ENCODE results near the gene NXPE1. TPM values are rescaled to one million over a fixed set of nuclear protein-coding genes. Genes with fewer than 3 reads are reported as not detected.

NXPE1 gene
- total and polyA plus RNA-seq, 2 experiments from 2014 or later, result not detected

DNA sequence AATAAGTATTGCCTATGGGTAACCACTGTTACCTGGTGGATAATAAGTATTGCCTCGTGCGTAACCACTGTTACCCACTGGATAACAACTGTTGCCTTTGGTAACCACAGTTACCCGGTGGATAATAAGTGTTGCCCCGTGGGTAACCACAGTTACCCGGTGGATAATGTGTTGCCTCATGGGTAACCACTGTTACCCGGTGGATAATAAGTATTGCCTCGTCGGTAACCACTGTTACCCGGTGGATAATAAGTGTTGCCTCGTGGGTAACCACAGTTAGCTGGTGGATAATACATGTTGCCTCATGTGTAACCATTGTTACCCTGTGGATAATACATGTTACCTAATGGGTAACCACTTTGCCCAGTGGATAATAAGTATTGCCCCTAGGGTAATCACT is 45.7 kb upstream of the NXPE1 start:
- ATAC-seq (no peak), DNase-seq (ENCODE audit: low spot score) (no peak)
- Mint-ChIP-seq H3K27me3 (ENCODE audit: insufficient read depth, low read depth, poor library complexity) (no peaks in the 10 kb centered on the region), H3K27ac (no peak overlapping the region), H3K4me1 (no peaks in the 10 kb centered on the region), H3K4me3 (no peak overlapping the region), H3K9me3 (peaks cover 29% of the 10 kb centered on the region), H3K36me3 (ENCODE audit: low read depth) (0 out of 3 replicates have a peak, but pooled peaks cover 2% of the 10 kb centered on the region)
- H2AFZ ChIP-seq, result no peak overlapping the region
- H3K27ac ChIP-seq (ENCODE audit: low read depth), result no peak overlapping the region
- no peak overlapping the region for H3K4me3 ChIP-seq
- peaks cover 4% of the 10 kb centered on the region; the same call in 1 of the 2 replicates for H3F3A ChIP-seq (replicated peaks; ENCODE audit: low read depth)
- H3K9me2 ChIP-seq (ENCODE audit: insufficient read depth), result no peaks in the 10 kb centered on the region; the same call in 1 of the 2 replicates
- H3K4me1 ChIP-seq (ENCODE audit: insufficient read depth), result no peaks in the 10 kb centered on the region
- no peaks in the 10 kb centered on the region for H3K79me2 ChIP-seq (replicated peaks; ENCODE audit: insufficient read depth)
- TF ChIP-seq EZH2phosphoT487 (IDR thresholded peaks at IDR 0.05; ENCODE audit: unreplicated experiment) (no peak), NANOG (IDR thresholded peaks at IDR 0.05; ENCODE audit: borderline replicate concordance) (no peak), JUNB (IDR thresholded peaks at IDR 0.05; ENCODE audit: unreplicated experiment) (no peak), STAT1 (IDR thresholded peaks at IDR 0.05; ENCODE audit: unreplicated experiment) (no peak), ZNF331 (CRISPR knock-in tag; IDR thresholded peaks at IDR 0.05; ENCODE audit: low read depth) (no peak), EZH2 (IDR thresholded peaks at IDR 0.05; ENCODE audit: low read depth, unreplicated experiment) (no peak), ZNF114 (CRISPR knock-in tag; IDR thresholded peaks at IDR 0.05) (no peak), CREB1 (CRISPR knock-in tag; IDR thresholded peaks at IDR 0.05; ENCODE audit: low read depth) (no peak), POLR2AphosphoS5 (IDR thresholded peaks at IDR 0.05; ENCODE audit: low read depth) (no peak)
- TF ChIP-seq, protein P1, sequence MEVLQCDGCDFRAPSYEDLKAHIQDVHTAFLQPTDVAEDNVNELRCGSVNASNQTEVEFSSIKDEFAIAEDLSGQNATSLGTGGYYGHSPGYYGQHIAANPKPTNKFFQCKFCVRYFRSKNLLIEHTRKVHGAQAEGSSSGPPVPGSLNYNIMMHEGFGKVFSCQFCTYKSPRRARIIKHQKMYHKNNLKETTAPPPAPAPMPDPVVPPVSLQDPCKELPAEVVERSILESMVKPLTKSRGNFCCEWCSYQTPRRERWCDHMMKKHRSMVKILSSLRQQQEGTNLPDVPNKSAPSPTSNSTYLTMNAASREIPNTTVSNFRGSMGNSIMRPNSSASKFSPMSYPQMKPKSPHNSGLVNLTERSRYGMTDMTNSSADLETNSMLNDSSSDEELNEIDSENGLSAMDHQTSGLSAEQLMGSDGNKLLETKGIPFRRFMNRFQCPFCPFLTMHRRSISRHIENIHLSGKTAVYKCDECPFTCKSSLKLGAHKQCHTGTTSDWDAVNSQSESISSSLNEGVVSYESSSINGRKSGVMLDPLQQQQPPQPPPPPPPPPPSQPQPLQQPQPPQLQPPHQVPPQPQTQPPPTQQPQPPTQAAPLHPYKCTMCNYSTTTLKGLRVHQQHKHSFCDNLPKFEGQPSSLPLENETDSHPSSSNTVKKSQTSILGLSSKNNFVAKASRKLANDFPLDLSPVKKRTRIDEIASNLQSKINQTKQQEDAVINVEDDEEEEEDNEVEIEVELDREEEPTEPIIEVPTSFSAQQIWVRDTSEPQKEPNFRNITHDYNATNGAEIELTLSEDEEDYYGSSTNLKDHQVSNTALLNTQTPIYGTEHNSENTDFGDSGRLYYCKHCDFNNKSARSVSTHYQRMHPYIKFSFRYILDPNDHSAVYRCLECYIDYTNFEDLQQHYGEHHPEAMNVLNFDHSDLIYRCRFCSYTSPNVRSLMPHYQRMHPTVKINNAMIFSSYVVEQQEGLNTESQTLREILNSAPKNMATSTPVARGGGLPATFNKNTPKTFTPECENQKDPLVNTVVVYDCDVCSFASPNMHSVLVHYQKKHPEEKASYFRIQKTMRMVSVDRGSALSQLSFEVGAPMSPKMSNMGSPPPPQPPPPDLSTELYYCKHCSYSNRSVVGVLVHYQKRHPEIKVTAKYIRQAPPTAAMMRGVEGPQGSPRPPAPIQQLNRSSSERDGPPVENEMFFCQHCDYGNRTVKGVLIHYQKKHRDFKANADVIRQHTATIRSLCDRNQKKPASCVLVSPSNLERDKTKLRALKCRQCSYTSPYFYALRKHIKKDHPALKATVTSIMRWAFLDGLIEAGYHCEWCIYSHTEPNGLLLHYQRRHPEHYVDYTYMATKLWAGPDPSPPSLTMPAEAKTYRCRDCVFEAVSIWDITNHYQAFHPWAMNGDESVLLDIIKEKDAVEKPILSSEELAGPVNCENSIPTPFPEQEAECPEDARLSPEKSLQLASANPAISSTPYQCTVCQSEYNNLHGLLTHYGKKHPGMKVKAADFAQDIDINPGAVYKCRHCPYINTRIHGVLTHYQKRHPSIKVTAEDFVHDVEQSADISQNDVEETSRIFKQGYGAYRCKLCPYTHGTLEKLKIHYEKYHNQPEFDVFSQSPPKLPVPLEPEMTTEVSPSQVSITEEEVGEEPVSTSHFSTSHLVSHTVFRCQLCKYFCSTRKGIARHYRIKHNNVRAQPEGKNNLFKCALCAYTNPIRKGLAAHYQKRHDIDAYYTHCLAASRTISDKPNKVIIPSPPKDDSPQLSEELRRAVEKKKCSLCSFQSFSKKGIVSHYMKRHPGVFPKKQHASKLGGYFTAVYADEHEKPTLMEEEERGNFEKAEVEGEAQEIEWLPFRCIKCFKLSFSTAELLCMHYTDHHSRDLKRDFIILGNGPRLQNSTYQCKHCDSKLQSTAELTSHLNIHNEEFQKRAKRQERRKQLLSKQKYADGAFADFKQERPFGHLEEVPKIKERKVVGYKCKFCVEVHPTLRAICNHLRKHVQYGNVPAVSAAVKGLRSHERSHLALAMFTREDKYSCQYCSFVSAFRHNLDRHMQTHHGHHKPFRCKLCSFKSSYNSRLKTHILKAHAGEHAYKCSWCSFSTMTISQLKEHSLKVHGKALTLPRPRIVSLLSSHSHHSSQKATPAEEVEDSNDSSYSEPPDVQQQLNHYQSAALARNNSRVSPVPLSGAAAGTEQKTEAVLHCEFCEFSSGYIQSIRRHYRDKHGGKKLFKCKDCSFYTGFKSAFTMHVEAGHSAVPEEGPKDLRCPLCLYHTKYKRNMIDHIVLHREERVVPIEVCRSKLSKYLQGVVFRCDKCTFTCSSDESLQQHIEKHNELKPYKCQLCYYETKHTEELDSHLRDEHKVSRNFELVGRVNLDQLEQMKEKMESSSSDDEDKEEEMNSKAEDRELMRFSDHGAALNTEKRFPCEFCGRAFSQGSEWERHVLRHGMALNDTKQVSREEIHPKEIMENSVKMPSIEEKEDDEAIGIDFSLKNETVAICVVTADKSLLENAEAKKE (CRISPR knock-in tag; IDR thresholded peaks at IDR 0.05), result no peak
- TF ChIP-seq, protein P2, sequence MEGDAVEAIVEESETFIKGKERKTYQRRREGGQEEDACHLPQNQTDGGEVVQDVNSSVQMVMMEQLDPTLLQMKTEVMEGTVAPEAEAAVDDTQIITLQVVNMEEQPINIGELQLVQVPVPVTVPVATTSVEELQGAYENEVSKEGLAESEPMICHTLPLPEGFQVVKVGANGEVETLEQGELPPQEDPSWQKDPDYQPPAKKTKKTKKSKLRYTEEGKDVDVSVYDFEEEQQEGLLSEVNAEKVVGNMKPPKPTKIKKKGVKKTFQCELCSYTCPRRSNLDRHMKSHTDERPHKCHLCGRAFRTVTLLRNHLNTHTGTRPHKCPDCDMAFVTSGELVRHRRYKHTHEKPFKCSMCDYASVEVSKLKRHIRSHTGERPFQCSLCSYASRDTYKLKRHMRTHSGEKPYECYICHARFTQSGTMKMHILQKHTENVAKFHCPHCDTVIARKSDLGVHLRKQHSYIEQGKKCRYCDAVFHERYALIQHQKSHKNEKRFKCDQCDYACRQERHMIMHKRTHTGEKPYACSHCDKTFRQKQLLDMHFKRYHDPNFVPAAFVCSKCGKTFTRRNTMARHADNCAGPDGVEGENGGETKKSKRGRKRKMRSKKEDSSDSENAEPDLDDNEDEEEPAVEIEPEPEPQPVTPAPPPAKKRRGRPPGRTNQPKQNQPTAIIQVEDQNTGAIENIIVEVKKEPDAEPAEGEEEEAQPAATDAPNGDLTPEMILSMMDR (conservative IDR thresholded peaks at IDR 0.05; ENCODE audit: low read depth in 2 of 2), result no peak
- TF ChIP-seq, protein P3, sequence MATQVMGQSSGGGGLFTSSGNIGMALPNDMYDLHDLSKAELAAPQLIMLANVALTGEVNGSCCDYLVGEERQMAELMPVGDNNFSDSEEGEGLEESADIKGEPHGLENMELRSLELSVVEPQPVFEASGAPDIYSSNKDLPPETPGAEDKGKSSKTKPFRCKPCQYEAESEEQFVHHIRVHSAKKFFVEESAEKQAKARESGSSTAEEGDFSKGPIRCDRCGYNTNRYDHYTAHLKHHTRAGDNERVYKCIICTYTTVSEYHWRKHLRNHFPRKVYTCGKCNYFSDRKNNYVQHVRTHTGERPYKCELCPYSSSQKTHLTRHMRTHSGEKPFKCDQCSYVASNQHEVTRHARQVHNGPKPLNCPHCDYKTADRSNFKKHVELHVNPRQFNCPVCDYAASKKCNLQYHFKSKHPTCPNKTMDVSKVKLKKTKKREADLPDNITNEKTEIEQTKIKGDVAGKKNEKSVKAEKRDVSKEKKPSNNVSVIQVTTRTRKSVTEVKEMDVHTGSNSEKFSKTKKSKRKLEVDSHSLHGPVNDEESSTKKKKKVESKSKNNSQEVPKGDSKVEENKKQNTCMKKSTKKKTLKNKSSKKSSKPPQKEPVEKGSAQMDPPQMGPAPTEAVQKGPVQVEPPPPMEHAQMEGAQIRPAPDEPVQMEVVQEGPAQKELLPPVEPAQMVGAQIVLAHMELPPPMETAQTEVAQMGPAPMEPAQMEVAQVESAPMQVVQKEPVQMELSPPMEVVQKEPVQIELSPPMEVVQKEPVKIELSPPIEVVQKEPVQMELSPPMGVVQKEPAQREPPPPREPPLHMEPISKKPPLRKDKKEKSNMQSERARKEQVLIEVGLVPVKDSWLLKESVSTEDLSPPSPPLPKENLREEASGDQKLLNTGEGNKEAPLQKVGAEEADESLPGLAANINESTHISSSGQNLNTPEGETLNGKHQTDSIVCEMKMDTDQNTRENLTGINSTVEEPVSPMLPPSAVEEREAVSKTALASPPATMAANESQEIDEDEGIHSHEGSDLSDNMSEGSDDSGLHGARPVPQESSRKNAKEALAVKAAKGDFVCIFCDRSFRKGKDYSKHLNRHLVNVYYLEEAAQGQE (IDR thresholded peaks at IDR 0.05; ENCODE audit: unreplicated experiment), result no peak
- TF ChIP-seq, protein P4, sequence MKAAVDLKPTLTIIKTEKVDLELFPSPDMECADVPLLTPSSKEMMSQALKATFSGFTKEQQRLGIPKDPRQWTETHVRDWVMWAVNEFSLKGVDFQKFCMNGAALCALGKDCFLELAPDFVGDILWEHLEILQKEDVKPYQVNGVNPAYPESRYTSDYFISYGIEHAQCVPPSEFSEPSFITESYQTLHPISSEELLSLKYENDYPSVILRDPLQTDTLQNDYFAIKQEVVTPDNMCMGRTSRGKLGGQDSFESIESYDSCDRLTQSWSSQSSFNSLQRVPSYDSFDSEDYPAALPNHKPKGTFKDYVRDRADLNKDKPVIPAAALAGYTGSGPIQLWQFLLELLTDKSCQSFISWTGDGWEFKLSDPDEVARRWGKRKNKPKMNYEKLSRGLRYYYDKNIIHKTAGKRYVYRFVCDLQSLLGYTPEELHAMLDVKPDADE (IDR thresholded peaks at IDR 0.05), result no peak
- no peaks in the 10 kb centered on the region for H3K36me3 ChIP-seq (ENCODE audit: insufficient read depth)
- H3K4me2 ChIP-seq, result no peak overlapping the region
- no peaks in the 10 kb centered on the region for H3K27me3 ChIP-seq (ENCODE audit: insufficient read depth)
- H4K20me1 ChIP-seq (replicated peaks; ENCODE audit: insufficient read depth), result no peaks in the 10 kb centered on the region

Data from GM23338 (cell line).